AG04450 (cell line): ENCODE measurements around the gene LRP1B. TPM values are rescaled to one million over a fixed set of nuclear protein-coding genes. Genes with fewer than 3 reads are reported as not detected.

Experiments used
- CTCF ChIA-PET: fragments of 300-600, 350-600 bp; formaldehyde crosslinking; extraction: SDS; loops from one replicate; lab custom pipeline; 2022; ENCODE audit warnings: antibody characterized with exemption, inconsistent platforms; lab: Charles Lee
- POLR2A ChIA-PET: fragments of 350-600 bp; formaldehyde crosslinking; extraction: SDS; loops from one replicate; lab custom pipeline; 2021; ENCODE audit warnings: antibody characterized with exemption, inconsistent platforms; lab: Yijun Ruan, JAX
- DNase-seq: peaks from one replicate; pipeline ENCODE4 v3.0.0-alpha.2; 2011; ENCODE audit warnings: low read depth, low spot score
- H3K27ac ChIP-seq: one replicate; pipeline ENCODE4 v1.5.1; 2012; ENCODE audit warnings: low read depth, low read length, control low read depth
- H3K27me3 ChIP-seq: one replicate; pipeline ENCODE4 v1.6.0; 2012; ENCODE audit warnings: low read length; ENCODE audit not compliant: control insufficient read depth, insufficient read depth
- H3K4me3 ChIP-seq: 2 replicates; pipeline ENCODE4 v1.5.1; 2011; ENCODE audit warnings: mild to moderate bottlenecking, low read depth, low read length, control low read depth
- H3K9me3 ChIP-seq: 2 replicates; pipeline ENCODE4 v1.5.1; 2012; ENCODE audit warnings: low read length; ENCODE audit not compliant: control insufficient read depth, insufficient read depth
- polyA plus RNA-seq: library from polyadenylated mRNA; depleted of rRNA; stranded (reverse); fragments of >200 nt; gene quantifications from 2 replicates; pipeline ENCODE4 v1.2.3, GENCODE V29; 2011
- TF ChIP-seq, protein P1 (sequence below): IDR thresholded peaks from 2 replicates; pipeline ENCODE4 v1.5.1; 2011; ENCODE audit warnings: low read depth, low read length, control low read depth, inconsistent platforms

The LRP1B gene
- polyA plus RNA-seq, 1 experiment = 0.15 TPM

DNA sequence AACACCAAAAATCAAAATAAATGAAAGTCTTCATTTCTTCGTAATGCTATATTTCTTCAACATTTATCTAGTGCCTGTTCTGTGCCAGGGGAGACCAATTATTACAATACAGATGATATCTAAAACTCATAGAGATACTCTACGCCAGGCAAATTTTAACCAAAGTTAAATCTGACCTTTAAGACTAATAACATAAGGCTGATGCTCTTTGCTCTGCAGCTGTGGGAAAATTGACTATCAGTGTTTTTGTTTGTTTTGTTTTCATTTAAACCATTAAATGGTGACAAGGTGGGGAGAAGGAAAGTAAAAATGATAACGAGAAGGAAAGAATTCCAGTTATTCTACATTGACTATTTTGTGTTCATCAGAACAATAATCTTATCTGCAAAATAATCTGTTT is 406.4 kb downstream of the LRP1B start:
- POLR2A ChIA-PET = no interaction called here
- Histone ChIP-seq H3K27ac (no peak overlapping the region), H3K9me3 (no peaks in the 10 kb centered on the region), H3K4me3 (no peak overlapping the region), H3K27me3 (no peaks in the 10 kb centered on the region)
- CTCF ChIA-PET = no interaction called here
- DNase-seq = no peak
- TF ChIP-seq, protein P1, sequence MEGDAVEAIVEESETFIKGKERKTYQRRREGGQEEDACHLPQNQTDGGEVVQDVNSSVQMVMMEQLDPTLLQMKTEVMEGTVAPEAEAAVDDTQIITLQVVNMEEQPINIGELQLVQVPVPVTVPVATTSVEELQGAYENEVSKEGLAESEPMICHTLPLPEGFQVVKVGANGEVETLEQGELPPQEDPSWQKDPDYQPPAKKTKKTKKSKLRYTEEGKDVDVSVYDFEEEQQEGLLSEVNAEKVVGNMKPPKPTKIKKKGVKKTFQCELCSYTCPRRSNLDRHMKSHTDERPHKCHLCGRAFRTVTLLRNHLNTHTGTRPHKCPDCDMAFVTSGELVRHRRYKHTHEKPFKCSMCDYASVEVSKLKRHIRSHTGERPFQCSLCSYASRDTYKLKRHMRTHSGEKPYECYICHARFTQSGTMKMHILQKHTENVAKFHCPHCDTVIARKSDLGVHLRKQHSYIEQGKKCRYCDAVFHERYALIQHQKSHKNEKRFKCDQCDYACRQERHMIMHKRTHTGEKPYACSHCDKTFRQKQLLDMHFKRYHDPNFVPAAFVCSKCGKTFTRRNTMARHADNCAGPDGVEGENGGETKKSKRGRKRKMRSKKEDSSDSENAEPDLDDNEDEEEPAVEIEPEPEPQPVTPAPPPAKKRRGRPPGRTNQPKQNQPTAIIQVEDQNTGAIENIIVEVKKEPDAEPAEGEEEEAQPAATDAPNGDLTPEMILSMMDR = no peak

DNA sequence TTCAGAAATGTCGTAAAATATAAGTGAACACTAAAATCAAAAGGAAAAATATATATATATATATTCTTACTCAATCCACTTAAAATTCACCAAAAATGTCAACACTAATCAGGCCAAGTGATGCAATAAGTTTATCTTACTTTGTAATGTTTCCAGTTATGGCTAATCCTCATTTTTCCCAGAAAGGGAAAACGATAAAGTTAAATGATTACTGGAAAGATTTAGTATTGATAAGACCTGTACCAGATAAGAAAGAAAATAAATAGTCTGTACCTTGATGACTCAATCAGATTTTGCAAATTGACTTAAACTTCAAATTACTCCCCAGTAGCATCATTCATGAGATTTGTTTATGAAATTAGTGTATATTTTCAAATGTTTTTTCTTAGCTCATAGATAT is 407.0 kb downstream of the LRP1B start:
- Histone ChIP-seq H3K4me3 (no peak overlapping the region), H3K27ac (no peak overlapping the region), H3K27me3 (no peaks in the 10 kb centered on the region), H3K9me3 (no peaks in the 10 kb centered on the region)
- DNase-seq = no peak
- TF ChIP-seq, protein P1 = no peak
- ChIA-PET CTCF (no interaction called here), POLR2A (no interaction called here)

DNA sequence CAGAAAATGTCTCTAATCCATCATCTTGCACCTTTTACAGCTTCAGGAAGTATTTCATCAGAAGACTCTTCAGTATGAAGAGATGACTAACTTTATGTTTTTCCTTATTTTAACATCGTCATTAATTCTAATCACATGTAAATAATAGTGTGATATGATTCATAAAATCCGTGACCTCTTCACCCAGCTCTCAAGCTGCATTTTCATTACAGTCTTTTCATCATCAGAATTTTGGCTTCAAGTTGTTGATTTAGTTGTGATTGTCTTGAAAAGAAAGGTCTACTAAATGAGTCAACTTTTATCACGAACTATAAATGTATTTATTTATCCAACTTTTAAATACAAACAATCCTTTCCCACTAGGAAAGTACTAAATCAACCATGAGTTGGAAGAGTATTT is 410.3 kb downstream of the LRP1B start:
- ChIA-PET CTCF (no interaction called here), POLR2A (no interaction called here)
- no peak for DNase-seq
- TF ChIP-seq, protein P1 = no peak
- no peaks in the 10 kb centered on the region for H3K9me3 ChIP-seq
- no peaks in the 10 kb centered on the region for H3K27me3 ChIP-seq
- H3K4me3 ChIP-seq = no peak overlapping the region
- no peak overlapping the region for H3K27ac ChIP-seq

DNA sequence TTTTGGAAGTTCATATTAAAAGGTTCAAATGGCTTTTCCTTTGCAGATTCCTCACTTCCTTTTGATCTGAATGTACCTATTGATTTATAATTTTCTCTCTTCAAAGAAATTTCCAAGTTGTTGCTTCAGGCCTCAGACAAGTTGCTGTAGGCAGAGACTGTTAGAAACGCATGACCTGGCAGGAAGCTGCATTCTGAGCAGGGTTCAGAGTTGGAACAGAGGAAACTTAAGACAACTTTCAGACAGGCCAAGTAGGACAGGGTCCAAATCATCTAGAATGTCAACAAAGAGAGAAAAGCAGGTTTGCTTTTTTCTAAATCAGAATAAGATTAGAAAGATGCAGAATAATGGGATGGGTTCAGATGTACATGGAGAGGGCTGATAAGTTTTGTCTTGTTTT is 416.3 kb downstream of the LRP1B start:
- DNase-seq = no peak
- Histone ChIP-seq H3K27ac (no peak overlapping the region), H3K27me3 (no peaks in the 10 kb centered on the region), H3K4me3 (no peak overlapping the region), H3K9me3 (no peaks in the 10 kb centered on the region)
- CTCF ChIA-PET = no interaction called here
- POLR2A ChIA-PET = no interaction called here
- TF ChIP-seq, protein P1 = no peak

DNA sequence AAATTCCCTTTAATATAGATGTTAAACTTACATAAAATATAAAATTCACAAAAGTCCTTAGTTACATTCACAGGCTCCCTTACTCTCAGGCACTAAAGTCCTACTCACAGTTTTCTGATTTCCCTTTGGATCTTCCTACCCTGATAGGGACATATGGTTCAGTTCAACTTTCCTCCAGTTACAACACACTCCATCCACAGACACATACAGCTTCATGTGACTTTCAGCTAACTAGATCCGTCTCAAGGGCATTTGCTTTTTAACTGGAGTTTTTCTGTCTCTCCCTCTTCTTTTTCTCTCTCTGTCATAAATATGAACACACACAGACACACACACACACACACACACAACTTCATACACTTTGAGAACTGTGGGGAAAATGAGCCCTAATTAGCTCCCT is 419.2 kb downstream of the LRP1B start:
- no peak for DNase-seq
- no peak overlapping the region for H3K27ac ChIP-seq
- TF ChIP-seq, protein P1 = no peak
- H3K27me3 ChIP-seq = no peaks in the 10 kb centered on the region
- no peak overlapping the region for H3K4me3 ChIP-seq
- POLR2A ChIA-PET = no interaction called here
- CTCF ChIA-PET = no interaction called here
- no peaks in the 10 kb centered on the region for H3K9me3 ChIP-seq
